Suprapubic skin (tissue), 4 donors: ENCODE measurements around the gene ACSS3. TPM values are rescaled to one million over a fixed set of nuclear protein-coding genes. Genes with fewer than 3 reads are reported as not detected.
"Not testable (repeated sequence)": the region's sequence is repeated elsewhere in the genome, so short reads cannot be mapped to it uniquely, and the experiment has no call there.

Experiments used
- DNase-seq, 2 donors: peaks; one replicate each; pipeline ENCODE4 v3.0.0-alpha.2; 2019; ENCODE audit warnings: low spot score in 2 of 2
- H3K27ac ChIP-seq: fragments of 200-600 bp; sonication (generic); one replicate; pipeline ENCODE4 v1.5.1; 2019
- H3K27me3 ChIP-seq: fragments of 200-600 bp; sonication (generic); one replicate; pipeline ENCODE4 v1.5.1; 2019
- H3K36me3 ChIP-seq: fragments of 200-600 bp; sonication (generic); one replicate; pipeline ENCODE4 v1.5.1; 2019
- H3K4me1 ChIP-seq: fragments of 200-600 bp; sonication (generic); one replicate; pipeline ENCODE4 v1.5.1; 2019
- H3K4me3 ChIP-seq: fragments of 200-600 bp; sonication (generic); one replicate; pipeline ENCODE4 v1.5.1; 2019; ENCODE audit warnings: mild to moderate bottlenecking
- H3K9me3 ChIP-seq: fragments of 200-600 bp; sonication (generic); one replicate; pipeline ENCODE4 v1.5.1; 2019
- EP300 ChIP-seq: sonication (generic); formaldehyde crosslinking; IDR thresholded peaks from one replicate; pipeline ENCODE4 v1.6.1; 2017; ENCODE audit warnings: antibody characterized with exemption
- POLR2A ChIP-seq, 2 donors: fragments of 450-650 bp; IDR thresholded peaks; one replicate each; pipeline ENCODE4 v1.6.1; 2017; ENCODE audit warnings: antibody characterized with exemption in 2 of 2, mild to moderate bottlenecking in 2 of 2, moderate library complexity in 2 of 2
- POLR2AphosphoS5 ChIP-seq, 3 donors: sonication (generic); formaldehyde crosslinking; IDR thresholded peaks; one replicate each; pipeline ENCODE4 v1.6.1; 2017; ENCODE audit warnings: antibody characterized with exemption in 3 of 3
- WGBS: methylation state at CpG from one replicate; pipeline ENCODE4 v1.1.5; 2018; 5-methylcytosine and 5-hydroxymethylcytosine counted together
- total RNA-seq, 4 donors: library from RNA; depleted of rRNA; stranded (reverse); fragments of >200 nt; gene quantifications; one replicate each; pipeline ENCODE4 v1.1.0, GENCODE V29; 2016
- TF ChIP-seq, protein P1 (sequence below), 2 donors: fragments of 200-600 bp in 1 of 2; fragments of 450-650 bp in 1 of 2; sonication (generic) in 1 of 2; IDR thresholded peaks; one replicate each; pipeline ENCODE4 v1.5.1; 2016 to 2019; ENCODE audit warnings: antibody characterized with exemption in 2 of 2, mild to moderate bottlenecking in 1 of 2, moderate library complexity in 1 of 2

ACSS3 gene
- total RNA-seq, 4 donors from 2014 or later: 4.0 to 10.4 (median 6.2) TPM

- Histone ChIP-seq H3K27ac (no peak overlapping the region), H3K36me3 (no peaks in the 10 kb centered on the region), H3K4me3 (no peak overlapping the region), H3K4me1 (no peaks in the 10 kb centered on the region), H3K9me3 (no peaks in the 10 kb centered on the region), H3K27me3 (no peaks in the 10 kb centered on the region)
- DNase-seq: no peak
- WGBS: 58% methylated on average over 1 of the region's 1 CpG
- no peak for TF ChIP-seq EP300
- no peak for TF ChIP-seq POLR2AphosphoS5 (IDR thresholded peaks at IDR 0.05)
- TF ChIP-seq, protein P1, sequence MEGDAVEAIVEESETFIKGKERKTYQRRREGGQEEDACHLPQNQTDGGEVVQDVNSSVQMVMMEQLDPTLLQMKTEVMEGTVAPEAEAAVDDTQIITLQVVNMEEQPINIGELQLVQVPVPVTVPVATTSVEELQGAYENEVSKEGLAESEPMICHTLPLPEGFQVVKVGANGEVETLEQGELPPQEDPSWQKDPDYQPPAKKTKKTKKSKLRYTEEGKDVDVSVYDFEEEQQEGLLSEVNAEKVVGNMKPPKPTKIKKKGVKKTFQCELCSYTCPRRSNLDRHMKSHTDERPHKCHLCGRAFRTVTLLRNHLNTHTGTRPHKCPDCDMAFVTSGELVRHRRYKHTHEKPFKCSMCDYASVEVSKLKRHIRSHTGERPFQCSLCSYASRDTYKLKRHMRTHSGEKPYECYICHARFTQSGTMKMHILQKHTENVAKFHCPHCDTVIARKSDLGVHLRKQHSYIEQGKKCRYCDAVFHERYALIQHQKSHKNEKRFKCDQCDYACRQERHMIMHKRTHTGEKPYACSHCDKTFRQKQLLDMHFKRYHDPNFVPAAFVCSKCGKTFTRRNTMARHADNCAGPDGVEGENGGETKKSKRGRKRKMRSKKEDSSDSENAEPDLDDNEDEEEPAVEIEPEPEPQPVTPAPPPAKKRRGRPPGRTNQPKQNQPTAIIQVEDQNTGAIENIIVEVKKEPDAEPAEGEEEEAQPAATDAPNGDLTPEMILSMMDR (IDR thresholded peaks at IDR 0.05): no peak
- TF ChIP-seq POLR2A (IDR thresholded peaks at IDR 0.05): no peak
Measured at GRCh38 chr12:81187686-81188085, 109.8 kb downstream of the ACSS3 start.

DNA sequence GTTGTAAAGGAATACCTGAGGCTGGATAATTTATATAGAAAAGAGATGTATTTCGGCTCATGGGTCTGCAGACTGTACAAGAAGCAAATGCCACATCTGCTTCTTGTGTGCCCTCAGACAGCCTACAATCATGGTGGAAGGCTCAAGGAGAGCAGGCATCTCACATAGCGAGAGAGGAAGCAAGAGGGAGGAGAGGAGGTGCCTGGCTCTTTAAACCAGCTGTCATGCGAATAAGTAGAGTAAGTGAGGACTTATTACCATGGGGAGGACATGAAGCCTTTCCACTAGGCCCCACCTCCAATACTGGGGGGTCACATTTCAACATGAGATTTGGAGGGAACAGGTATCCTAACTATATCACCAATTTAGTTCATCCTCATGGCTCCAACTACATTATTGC, 118.7 kb downstream of the ACSS3 start:
- Histone ChIP-seq H3K36me3 (no peaks in the 10 kb centered on the region), H3K9me3 (no peaks in the 10 kb centered on the region), H3K4me3 (no peak overlapping the region), H3K27me3 (no peaks in the 10 kb centered on the region), H3K27ac (no peak overlapping the region), H3K4me1 (no peaks in the 10 kb centered on the region)
- WGBS: 93% methylated on average over 3 of the region's 3 CpGs
- DNase-seq: no peak
- TF ChIP-seq POLR2A (IDR thresholded peaks at IDR 0.05): no peak
- no peak for TF ChIP-seq POLR2AphosphoS5 (IDR thresholded peaks at IDR 0.05)
- no peak for TF ChIP-seq EP300
- TF ChIP-seq, protein P1 (IDR thresholded peaks at IDR 0.05): no peak

GRCh38 chr12:81200561-81200960, 122.7 kb downstream of the ACSS3 start:
- 67% methylated on average over 6 of the region's 6 CpGs for WGBS

GRCh38 chr12:81203671-81204204, 125.9 kb downstream of the ACSS3 start:
- H3K27ac ChIP-seq: no peak overlapping the region
- no peak overlapping the region for H3K4me3 ChIP-seq
- no peaks in the 10 kb centered on the region for H3K4me1 ChIP-seq
- H3K27me3 ChIP-seq: no peaks in the 10 kb centered on the region
- 27% methylated on average over 3 of the region's 3 CpGs for WGBS
- DNase-seq: no peak
- no peaks in the 10 kb centered on the region for H3K9me3 ChIP-seq
- H3K36me3 ChIP-seq: no peaks in the 10 kb centered on the region
- TF ChIP-seq EP300 (no peak), POLR2AphosphoS5 (IDR thresholded peaks at IDR 0.05) (no peak), POLR2A (IDR thresholded peaks at IDR 0.05) (no peak)
- TF ChIP-seq, protein P1 (IDR thresholded peaks at IDR 0.05): no peak

More at GRCh38 chr12:81200561-81200960, 122.7 kb downstream of the ACSS3 start:
- H3K4me1 ChIP-seq, H3K27me3 ChIP-seq, H3K36me3 ChIP-seq, H3K9me3 ChIP-seq, H3K27ac ChIP-seq, H3K4me3 ChIP-seq, DNase-seq: not testable (repeated sequence)

GRCh38 chr12:81205416-81205815, 127.5 kb downstream of the ACSS3 start:
- Histone ChIP-seq H3K36me3 (no peaks in the 10 kb centered on the region), H3K27ac (no peak overlapping the region), H3K9me3 (no peaks in the 10 kb centered on the region), H3K27me3 (no peaks in the 10 kb centered on the region), H3K4me3 (no peak overlapping the region), H3K4me1 (no peaks in the 10 kb centered on the region)
- 89% methylated on average over 1 of the region's 1 CpG for WGBS
- no peak for DNase-seq
- no peak for TF ChIP-seq EP300
- TF ChIP-seq POLR2AphosphoS5 (IDR thresholded peaks at IDR 0.05): no peak
- TF ChIP-seq, protein P1 (IDR thresholded peaks at IDR 0.05): no peak
- TF ChIP-seq POLR2A (IDR thresholded peaks at IDR 0.05): no peak

DNA sequence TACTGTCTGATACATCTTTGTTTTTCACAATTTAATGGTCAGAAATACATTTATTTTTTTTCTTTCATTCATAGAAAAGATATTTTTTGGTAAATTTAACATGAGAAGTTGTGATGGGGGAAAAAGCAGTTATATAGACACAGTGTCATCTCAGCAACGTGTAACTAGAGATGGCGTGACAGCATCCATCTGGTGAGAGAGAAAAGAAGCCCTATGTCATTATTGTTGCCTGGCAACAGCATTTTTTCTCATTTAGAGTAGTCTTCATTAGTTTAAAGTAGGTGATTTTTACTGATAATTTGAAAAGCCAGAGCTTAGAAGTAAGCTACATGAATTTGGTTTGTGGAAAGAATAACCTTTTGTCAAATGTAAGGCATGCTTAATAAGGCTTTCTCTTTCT, 128.6 kb downstream of the ACSS3 start:
- no peaks in the 10 kb centered on the region for H3K27me3 ChIP-seq
- no peaks in the 10 kb centered on the region for H3K9me3 ChIP-seq
- H3K4me1 ChIP-seq: no peaks in the 10 kb centered on the region
- WGBS: 75% methylated on average over 2 of the region's 2 CpGs
- no peak overlapping the region for H3K27ac ChIP-seq
- H3K4me3 ChIP-seq: no peak overlapping the region
- TF ChIP-seq, protein P1 (IDR thresholded peaks at IDR 0.05): no peak
- TF ChIP-seq POLR2AphosphoS5 (IDR thresholded peaks at IDR 0.05) (no peak), POLR2A (IDR thresholded peaks at IDR 0.05) (no peak), EP300 (no peak)
- H3K36me3 ChIP-seq: no peaks in the 10 kb centered on the region
- no peak for DNase-seq
